Upper lobe of left lung (tissue), 6 donors: ENCODE measurements around the gene PDLIM4. TPM values are rescaled to one million over a fixed set of nuclear protein-coding genes. Genes with fewer than 3 reads are reported as not detected.

Experiments used
- ATAC-seq, 2 donors: fragments of 200-7000 bp; cut with Tn5 transposase; one replicate each; pipeline ENCODE4 v1.9.1; 2022; ENCODE audit warnings: mild to moderate bottlenecking in 2 of 2, moderate library complexity in 2 of 2; ENCODE audit not compliant: low FRiP score in 2 of 2
- DNase-seq, 2 donors: peaks; one replicate each; pipeline ENCODE4 v3.0.0-alpha.2; 2019 to 2020
- H3K27ac ChIP-seq, 4 donors: fragments of 200-600 bp; sonication (generic); one replicate each; pipeline ENCODE4 v1.5.1; 2016 to 2019
- H3K27me3 ChIP-seq, 4 donors: fragments of 200-600 bp; sonication (generic); one replicate each; pipeline ENCODE4 v1.5.1; 2017 to 2019
- H3K36me3 ChIP-seq, 4 donors: fragments of 200-600 bp; sonication (generic); one replicate each; pipeline ENCODE4 v1.5.1; 2016 to 2019
- H3K4me1 ChIP-seq, 4 donors: fragments of 200-600 bp; sonication (generic); one replicate each; pipeline ENCODE4 v1.5.1; 2018 to 2019
- H3K4me3 ChIP-seq, 4 donors: fragments of 200-600 bp; sonication (generic); one replicate each; pipeline ENCODE4 v1.5.1; 2017 to 2019; ENCODE audit warnings: mild to moderate bottlenecking in 2 of 4, moderate library complexity in 1 of 4
- H3K9me3 ChIP-seq, 4 donors: fragments of 200-600 bp; sonication (generic); one replicate each; pipeline ENCODE4 v1.5.1; 2018 to 2019
- EP300 ChIP-seq, 4 donors: sonication (generic); formaldehyde crosslinking; IDR thresholded peaks; one replicate each; pipeline ENCODE4 v1.5.1; 2017; ENCODE audit warnings: antibody characterized with exemption in 4 of 4, control low read depth in 2 of 4
- POLR2A ChIP-seq, 4 donors: fragments of 450-650 bp; IDR thresholded peaks; one replicate each; pipeline ENCODE4 v1.5.1; 2016 to 2017; ENCODE audit warnings: antibody characterized with exemption in 4 of 4, mild to moderate bottlenecking in 2 of 4
- POLR2AphosphoS5 ChIP-seq, 2 donors: sonication (generic); formaldehyde crosslinking; IDR thresholded peaks; one replicate each; pipeline ENCODE4 v1.5.1; 2017; ENCODE audit warnings: antibody characterized with exemption in 2 of 2
- WGBS, 2 donors: methylation state at CpG; one replicate each; pipeline ENCODE4 v1.1.5; 2017 to 2018; 5-methylcytosine and 5-hydroxymethylcytosine counted together
- total RNA-seq, 6 donors: library from RNA; depleted of rRNA in 4 of 6; stranded (reverse); fragments of >200 nt in 4 of 6; gene quantifications; one replicate each; pipeline versions ENCODE4 v1.1.0 to v1.2.1, GENCODE V29; 2016 to 2021
- TF ChIP-seq, protein P1 (sequence below), 6 experiments: fragments of 450-650 bp in 4 of 6; fragments of 200-600 bp in 2 of 6; sonication (generic) in 2 of 6; IDR thresholded peaks; one replicate each; pipeline ENCODE4 v1.5.1; 2016 to 2019; ENCODE audit warnings: antibody characterized with exemption in 6 of 6
- donor health status: DM: no; HTN: no; CAD: no; lungs with moderate emphysema.
- donor health status: DM: no; HTN: yes; CAD: no; lungs with severe emphysema.

The PDLIM4 gene
- total RNA-seq, 6 donors from 2014 or later = 3.3 to 14.2 (median 10.6) TPM

DNA sequence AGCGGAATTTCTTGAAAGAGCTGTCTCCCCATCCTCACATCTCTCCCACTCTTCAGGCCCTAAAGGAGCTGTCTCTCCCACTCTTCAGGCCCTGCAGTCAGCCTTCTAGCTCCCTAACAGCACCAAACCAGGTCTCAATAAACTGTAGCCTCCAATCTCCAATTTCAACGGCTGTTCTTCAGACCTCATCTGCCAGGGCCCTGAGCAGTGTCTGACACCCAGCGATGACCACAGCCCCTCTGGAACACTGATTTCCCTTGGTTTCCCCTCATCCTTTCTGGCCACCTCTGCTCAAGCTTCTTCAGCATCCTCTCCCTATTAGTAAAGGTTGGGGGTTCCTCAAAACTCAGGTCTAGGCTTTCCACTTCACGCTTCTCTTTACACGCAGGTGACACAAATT is 28.3 kb upstream of the PDLIM4 start:
- TF ChIP-seq POLR2A (IDR thresholded peaks at IDR 0.05) = no peak
- TF ChIP-seq EP300 (IDR thresholded peaks at IDR 0.05) = no peak
- no peak for TF ChIP-seq POLR2AphosphoS5 (IDR thresholded peaks at IDR 0.05)
- TF ChIP-seq, protein P1, sequence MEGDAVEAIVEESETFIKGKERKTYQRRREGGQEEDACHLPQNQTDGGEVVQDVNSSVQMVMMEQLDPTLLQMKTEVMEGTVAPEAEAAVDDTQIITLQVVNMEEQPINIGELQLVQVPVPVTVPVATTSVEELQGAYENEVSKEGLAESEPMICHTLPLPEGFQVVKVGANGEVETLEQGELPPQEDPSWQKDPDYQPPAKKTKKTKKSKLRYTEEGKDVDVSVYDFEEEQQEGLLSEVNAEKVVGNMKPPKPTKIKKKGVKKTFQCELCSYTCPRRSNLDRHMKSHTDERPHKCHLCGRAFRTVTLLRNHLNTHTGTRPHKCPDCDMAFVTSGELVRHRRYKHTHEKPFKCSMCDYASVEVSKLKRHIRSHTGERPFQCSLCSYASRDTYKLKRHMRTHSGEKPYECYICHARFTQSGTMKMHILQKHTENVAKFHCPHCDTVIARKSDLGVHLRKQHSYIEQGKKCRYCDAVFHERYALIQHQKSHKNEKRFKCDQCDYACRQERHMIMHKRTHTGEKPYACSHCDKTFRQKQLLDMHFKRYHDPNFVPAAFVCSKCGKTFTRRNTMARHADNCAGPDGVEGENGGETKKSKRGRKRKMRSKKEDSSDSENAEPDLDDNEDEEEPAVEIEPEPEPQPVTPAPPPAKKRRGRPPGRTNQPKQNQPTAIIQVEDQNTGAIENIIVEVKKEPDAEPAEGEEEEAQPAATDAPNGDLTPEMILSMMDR (IDR thresholded peaks at IDR 0.05) = no peak
- Histone ChIP-seq H3K4me1 (peaks cover 9 to 46% (median 31%) of the 10 kb centered on the region in 4 donors), H3K9me3 (no peaks in the 10 kb centered on the region), H3K36me3 (no peaks in the 10 kb centered on the region), H3K27ac (no peak overlapping the region), H3K27me3 (no peaks in the 10 kb centered on the region), H3K4me3 (no peak overlapping the region)
- DNase-seq (peak in 1 of 2 donors; percentile 4), ATAC-seq (no peak)
- 90 to 93% methylated on average over 5 of the region's 5 CpGs for WGBS, 2 donors

DNA sequence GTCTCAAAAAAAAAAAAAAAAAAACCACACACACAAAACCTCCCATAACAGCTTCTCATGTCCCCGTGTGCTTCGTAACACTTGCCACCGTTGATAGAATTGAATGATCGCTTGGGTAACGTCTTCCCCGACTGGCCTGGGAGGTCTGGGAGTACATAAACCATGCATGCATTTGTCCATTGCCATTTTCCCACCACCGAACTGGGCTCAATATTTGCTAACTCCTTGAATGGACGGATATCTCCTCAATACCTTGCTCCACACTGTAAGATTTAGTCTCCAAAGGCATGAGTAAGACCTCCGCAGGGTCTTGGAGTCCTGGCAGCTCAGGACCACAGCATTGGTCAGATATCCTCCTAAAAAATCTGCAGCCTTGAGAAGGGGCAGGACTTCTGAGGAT is 26.6 kb upstream of the PDLIM4 start:
- H3K27ac ChIP-seq = no peak overlapping the region
- ATAC-seq (no peak), DNase-seq (no peak)
- H3K4me1 ChIP-seq = peaks cover 4 to 30% (median 17%) of the 10 kb centered on the region in 4 donors
- WGBS, 2 donors = 89 to 91% methylated on average over 9 of the region's 9 CpGs
- TF ChIP-seq EP300 (IDR thresholded peaks at IDR 0.05) (no peak), POLR2A (IDR thresholded peaks at IDR 0.05) (no peak), POLR2AphosphoS5 (IDR thresholded peaks at IDR 0.05) (no peak)
- TF ChIP-seq, protein P1 (IDR thresholded peaks at IDR 0.05) = no peak
- no peaks in the 10 kb centered on the region for H3K9me3 ChIP-seq
- no peaks in the 10 kb centered on the region for H3K36me3 ChIP-seq
- no peak overlapping the region for H3K4me3 ChIP-seq
- no peaks in the 10 kb centered on the region for H3K27me3 ChIP-seq

DNA sequence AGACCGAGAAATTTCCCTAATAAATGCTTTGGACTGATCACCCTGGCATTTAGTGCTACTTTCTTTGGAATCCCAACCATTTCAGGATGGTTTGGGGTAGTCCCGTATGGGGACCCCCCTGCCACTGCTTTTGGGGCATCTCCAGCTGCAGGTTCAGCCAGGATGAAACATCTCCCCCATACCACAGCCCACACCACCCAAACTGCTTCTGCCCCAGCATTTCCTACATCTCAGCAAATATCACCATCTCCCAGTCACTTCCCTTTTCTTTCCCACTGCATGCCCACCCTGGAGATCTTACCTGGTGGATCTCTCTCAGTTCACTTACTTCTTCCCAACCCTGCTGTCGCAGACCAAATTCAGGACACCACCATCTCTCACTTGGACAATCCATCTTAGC is 25.0 kb upstream of the PDLIM4 start:
- peaks cover 0 to 14% (median 3%) of the 10 kb centered on the region in 4 donors for H3K4me1 ChIP-seq
- DNase-seq = no peak
- TF ChIP-seq, protein P1 (IDR thresholded peaks at IDR 0.05) = no peak
- TF ChIP-seq POLR2AphosphoS5 (IDR thresholded peaks at IDR 0.05) (no peak), POLR2A (IDR thresholded peaks at IDR 0.05) (no peak), EP300 (IDR thresholded peaks at IDR 0.05) (no peak)
- no peak overlapping the region for H3K27ac ChIP-seq
- ATAC-seq = no peak
- H3K27me3 ChIP-seq = no peaks in the 10 kb centered on the region
- no peak overlapping the region for H3K4me3 ChIP-seq
- H3K9me3 ChIP-seq = no peaks in the 10 kb centered on the region
- WGBS, 2 donors = 78 to 90% methylated on average over 2 to 3 of the region's 3 CpGs
- no peaks in the 10 kb centered on the region for H3K36me3 ChIP-seq

DNA sequence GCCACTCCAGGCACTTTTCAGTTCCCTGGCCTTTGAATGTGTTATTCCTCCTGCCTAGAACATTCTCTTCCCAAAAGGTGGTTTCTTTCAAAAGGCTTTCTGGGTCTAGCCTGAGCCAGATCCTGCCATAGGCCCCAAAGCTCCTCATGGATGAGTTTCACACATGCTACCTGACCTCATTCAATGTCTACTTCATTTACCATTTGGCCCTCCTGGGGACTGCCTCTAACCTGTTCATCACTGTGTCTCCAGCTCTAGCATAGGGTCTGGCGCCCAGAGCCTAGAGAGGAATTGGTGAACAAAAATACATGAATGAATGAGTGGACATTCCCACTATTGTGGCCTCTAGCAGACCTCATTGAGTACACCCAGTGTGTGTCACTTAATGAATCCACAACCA is 24.4 kb upstream of the PDLIM4 start:
- H3K4me3 ChIP-seq = no peak overlapping the region
- no peak for DNase-seq
- WGBS, 2 donors = 100% methylated on average over 1 of the region's 1 CpG

More for the DNA sequence above, 24.4 kb upstream of the PDLIM4 start:
- peaks cover 0 to 8% (median 2%) of the 10 kb centered on the region in 4 donors for H3K4me1 ChIP-seq
- no peaks in the 10 kb centered on the region for H3K36me3 ChIP-seq
- TF ChIP-seq, protein P1 (IDR thresholded peaks at IDR 0.05) = no peak
- TF ChIP-seq POLR2AphosphoS5 (IDR thresholded peaks at IDR 0.05) (no peak), EP300 (IDR thresholded peaks at IDR 0.05) (no peak), POLR2A (IDR thresholded peaks at IDR 0.05) (no peak)
- ATAC-seq = no peak
- no peaks in the 10 kb centered on the region for H3K9me3 ChIP-seq
- no peaks in the 10 kb centered on the region for H3K27me3 ChIP-seq
- H3K27ac ChIP-seq = no peak overlapping the region
